GM20431 (cell line): ENCODE measurements around the gene LEFTY1.
"Not testable (repeated sequence)": the region's sequence is repeated elsewhere in the genome, so short reads cannot be mapped to it uniquely, and the experiment has no call there.

Source experiments
- in situ Hi-C: fragments of 300-500 bp; cut with MseI, MboI; formaldehyde crosslinking; loops from one replicate; pipeline ENCODE4 v1.15.0; 2020; ENCODE audit warnings: low sequenced_read_pairs; ENCODE audit not compliant: unreplicated experiment

The LEFTY1 gene

GRCh38 chr1:225853441-225853840 lies 35.5 kb downstream of the LEFTY1 start:
- in situ Hi-C loops, result no loop called here

GRCh38 chr1:225852413-225853124 lies 36.4 kb downstream of the LEFTY1 start:
- in situ Hi-C loops, result no loop called here

- in situ Hi-C loops, result no loop called here
Measured at GRCh38 chr1:225851805-225852204, 37.1 kb downstream of the LEFTY1 start.

GRCh38 chr1:225850370-225850769 lies 38.6 kb downstream of the LEFTY1 start:
- in situ Hi-C loops, result no loop called here

- in situ Hi-C loops, result no loop called here
Measured at GRCh38 chr1:225849925-225850324, 39.0 kb downstream of the LEFTY1 start.

GRCh38 chr1:225848030-225848955 lies 40.7 kb downstream of the LEFTY1 start:
- in situ Hi-C loops, result no loop called here

GRCh38 chr1:225847610-225848009 lies 41.3 kb downstream of the LEFTY1 start:
- in situ Hi-C loops, result no loop called here

GRCh38 chr1:225846331-225847310 lies 42.3 kb downstream of the LEFTY1 start:
- in situ Hi-C loops, result no loop called here

GRCh38 chr1:225845571-225846259 lies 43.2 kb downstream of the LEFTY1 start:
- in situ Hi-C loops, result no loop called here

GRCh38 chr1:225845097-225845496 lies 43.8 kb downstream of the LEFTY1 start:
- in situ Hi-C loops, result no loop called here

GRCh38 chr1:225844236-225845061 lies 44.5 kb downstream of the LEFTY1 start:
- in situ Hi-C loops, result no loop called here

- in situ Hi-C loops, result no loop called here
Measured at GRCh38 chr1:225843426-225843795, 45.5 kb downstream of the LEFTY1 start.

GRCh38 chr1:225842788-225843425 lies 46.0 kb downstream of the LEFTY1 start:
- in situ Hi-C loops, result no loop called here

- in situ Hi-C loops, result no loop called here
Measured at GRCh38 chr1:225842074-225842473, 46.9 kb downstream of the LEFTY1 start.

- in situ Hi-C loops, result no loop called here
Measured at GRCh38 chr1:225840713-225841112, 48.2 kb downstream of the LEFTY1 start.

- in situ Hi-C loops, result no loop called here
Measured at GRCh38 chr1:225840223-225840610, 48.7 kb downstream of the LEFTY1 start.

GRCh38 chr1:225838793-225839192 lies 50.2 kb downstream of the LEFTY1 start:
- in situ Hi-C loops, result no loop called here

GRCh38 chr1:225836296-225836695 lies 52.6 kb downstream of the LEFTY1 start:
- in situ Hi-C loops, result not testable (repeated sequence)
